ENCODE results near the gene SMCO2. TPM values are rescaled to one million over a fixed set of nuclear protein-coding genes. Genes with fewer than 3 reads are reported as not detected.

SMCO2 gene
- total RNA-seq, 1 donor from 2014 or later: not detected

DNA sequence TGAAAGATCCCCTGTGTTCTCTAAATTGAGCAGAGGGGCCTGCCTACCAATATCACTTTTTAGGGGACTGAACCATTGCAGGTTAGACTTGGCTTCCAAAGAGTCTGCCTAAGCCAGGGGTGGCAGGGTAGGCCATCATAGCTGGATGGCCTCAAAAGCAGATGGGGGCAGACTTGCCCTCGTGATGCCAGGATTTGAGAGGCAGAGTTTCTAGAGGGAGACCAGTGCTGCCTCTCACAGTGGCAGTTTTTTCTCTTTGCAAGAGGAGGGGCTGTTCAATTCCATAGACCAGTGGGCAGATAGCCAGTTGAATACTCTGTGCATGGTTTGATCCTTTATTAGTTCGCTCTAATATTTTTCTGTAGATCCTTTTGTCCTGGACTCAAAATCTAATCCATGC is 23.8 kb upstream of the SMCO2 start:
- H3K4me3 Mint-ChIP-seq (ENCODE audit: unreplicated experiment): no peak overlapping the region
- peaks cover 5% of the 10 kb centered on the region for H3K9me3 Mint-ChIP-seq (ENCODE audit: unreplicated experiment)
- no peaks in the 10 kb centered on the region for H3K36me3 Mint-ChIP-seq (ENCODE audit: unreplicated experiment)
- H3K27ac Mint-ChIP-seq (ENCODE audit: unreplicated experiment): no peak overlapping the region
- H3K27me3 Mint-ChIP-seq (ENCODE audit: unreplicated experiment): no peaks in the 10 kb centered on the region
- TF ChIP-seq CTCF (IDR thresholded peaks at IDR 0.05): no peak
- H3K4me1 Mint-ChIP-seq (ENCODE audit: unreplicated experiment): peaks cover 8% of the 10 kb centered on the region
- DNase-seq (ENCODE audit: extremely low spot score, unreplicated experiment): no peak

DNA sequence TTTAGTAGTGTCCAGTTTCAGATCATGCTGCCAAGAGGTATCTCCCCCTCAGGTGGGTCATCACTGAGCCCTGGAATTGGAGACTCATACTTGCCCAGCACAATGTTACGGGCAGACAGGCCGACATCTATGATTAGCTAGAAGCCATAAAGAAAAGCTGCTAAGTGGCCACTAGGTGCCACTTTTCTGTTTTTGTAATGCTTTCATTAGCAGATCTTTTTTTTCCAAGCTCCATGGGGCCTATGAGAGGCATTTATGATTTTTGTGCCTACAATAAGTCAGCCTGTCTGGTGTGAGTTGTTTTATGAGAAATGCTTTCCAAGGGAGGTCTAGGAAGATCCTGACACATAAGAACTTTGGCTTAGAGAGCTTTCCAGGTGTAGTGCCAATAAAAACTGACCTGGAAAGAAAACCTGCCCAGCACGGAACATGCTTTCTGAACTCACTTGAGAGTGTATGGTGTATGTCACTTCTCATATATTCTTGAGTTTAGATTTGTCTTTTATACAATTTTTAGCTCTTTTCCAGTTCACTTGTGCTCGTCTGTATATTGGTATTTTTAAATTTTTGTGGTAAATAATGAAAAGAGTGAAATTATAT is 21.8 kb upstream of the SMCO2 start:
- Mint-ChIP-seq H3K4me3 (ENCODE audit: unreplicated experiment) (no peak overlapping the region), H3K36me3 (ENCODE audit: unreplicated experiment) (no peaks in the 10 kb centered on the region), H3K27ac (ENCODE audit: unreplicated experiment) (no peak overlapping the region), H3K9me3 (ENCODE audit: unreplicated experiment) (no peaks in the 10 kb centered on the region), H3K27me3 (ENCODE audit: unreplicated experiment) (no peaks in the 10 kb centered on the region), H3K4me1 (ENCODE audit: unreplicated experiment) (peaks cover 12% of the 10 kb centered on the region)
- DNase-seq (ENCODE audit: extremely low spot score, unreplicated experiment): no peak
- peak; percentile 75 for TF ChIP-seq CTCF (IDR thresholded peaks at IDR 0.05)

GRCh38 chr12:27425306-27425705 is 21.2 kb upstream of the SMCO2 start:
- DNase-seq (ENCODE audit: extremely low spot score, unreplicated experiment): no peak

GRCh38 chr12:27426743-27427487 is 19.6 kb upstream of the SMCO2 start:
- Mint-ChIP-seq H3K4me1 (ENCODE audit: unreplicated experiment) (peaks cover 15% of the 10 kb centered on the region), H3K9me3 (ENCODE audit: unreplicated experiment) (peaks cover 8% of the 10 kb centered on the region), H3K4me3 (ENCODE audit: unreplicated experiment) (no peak overlapping the region), H3K36me3 (ENCODE audit: unreplicated experiment) (no peaks in the 10 kb centered on the region), H3K27ac (ENCODE audit: unreplicated experiment) (no peak overlapping the region), H3K27me3 (ENCODE audit: unreplicated experiment) (no peaks in the 10 kb centered on the region)
- DNase-seq (ENCODE audit: extremely low spot score, unreplicated experiment): no peak
- TF ChIP-seq CTCF (IDR thresholded peaks at IDR 0.05): no peak

More at GRCh38 chr12:27425306-27425705, 21.2 kb upstream of the SMCO2 start:
- no peak overlapping the region for H3K4me3 Mint-ChIP-seq (ENCODE audit: unreplicated experiment)
- no peaks in the 10 kb centered on the region for H3K27me3 Mint-ChIP-seq (ENCODE audit: unreplicated experiment)
- H3K9me3 Mint-ChIP-seq (ENCODE audit: unreplicated experiment): no peaks in the 10 kb centered on the region
- no peak for TF ChIP-seq CTCF (IDR thresholded peaks at IDR 0.05)
- H3K27ac Mint-ChIP-seq (ENCODE audit: unreplicated experiment): no peak overlapping the region
- no peaks in the 10 kb centered on the region for H3K36me3 Mint-ChIP-seq (ENCODE audit: unreplicated experiment)
- peaks cover 13% of the 10 kb centered on the region for H3K4me1 Mint-ChIP-seq (ENCODE audit: unreplicated experiment)

DNA sequence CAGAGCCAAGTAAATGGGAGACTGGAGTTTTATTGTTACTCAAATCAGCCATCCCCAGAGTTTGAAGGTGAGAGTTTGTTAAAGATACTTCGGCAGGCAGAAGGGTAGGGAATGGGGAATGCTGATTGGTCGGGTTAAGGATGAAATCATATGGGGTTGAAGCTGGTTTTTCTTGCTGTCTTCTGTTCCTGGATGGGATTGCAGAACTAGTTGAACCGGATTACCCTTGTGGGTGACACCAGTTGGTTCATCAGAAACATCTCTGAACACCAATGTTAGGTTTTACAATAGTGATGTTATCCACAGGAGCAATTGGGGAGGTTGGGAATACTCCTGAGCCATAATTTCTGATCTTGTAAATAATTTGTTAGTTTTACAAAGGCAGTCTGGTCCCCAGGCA is 18.7 kb upstream of the SMCO2 start:
- Mint-ChIP-seq H3K4me3 (ENCODE audit: unreplicated experiment) (no peak overlapping the region), H3K27ac (ENCODE audit: unreplicated experiment) (no peak overlapping the region), H3K27me3 (ENCODE audit: unreplicated experiment) (no peaks in the 10 kb centered on the region), H3K36me3 (ENCODE audit: unreplicated experiment) (no peaks in the 10 kb centered on the region), H3K9me3 (ENCODE audit: unreplicated experiment) (peaks cover 15% of the 10 kb centered on the region), H3K4me1 (ENCODE audit: unreplicated experiment) (peaks cover 24% of the 10 kb centered on the region)
- no peak for TF ChIP-seq CTCF (IDR thresholded peaks at IDR 0.05)
- no peak for DNase-seq (ENCODE audit: extremely low spot score, unreplicated experiment)
